Adrenal gland (tissue), 12 donors: ENCODE measurements around the gene SRGAP1. TPM values are rescaled to one million over a fixed set of nuclear protein-coding genes. Genes with fewer than 3 reads are reported as not detected.

Experiments
- DNase-seq, 7 donors: peaks; one replicate each; pipeline ENCODE4 v3.0.0-alpha.2; 2019 to 2020
- H3K27ac ChIP-seq, 5 donors: fragments of 200-600 bp; sonication (generic) in 4 of 5; 1 replicate in 3 of 5; 2 replicates in 2 of 5; pipeline versions ENCODE4 v1.5.1 to v1.8.0; 2016 to 2020; ENCODE audit warnings: mild to moderate bottlenecking in 1 of 5
- H3K27me3 ChIP-seq: fragments of 200-600 bp; 2 replicates; pipeline ENCODE4 v1.8.0; 2021
- H3K36me3 ChIP-seq, 2 donors: fragments of 200-600 bp; replicated peaks in 1 of 2; 1 replicate in 1 of 2; 2 replicates in 1 of 2; pipeline versions ENCODE4 v1.5.1 to v1.8.0; 2018 to 2022
- H3K4me1 ChIP-seq, 2 donors: fragments of 200-600 bp; replicated peaks in 1 of 2; 1 replicate in 1 of 2; 2 replicates in 1 of 2; pipeline versions ENCODE4 v1.5.1 to v1.8.0; 2018 to 2021
- H3K4me3 ChIP-seq, 4 donors: fragments of 200-600 bp; sonication (generic) in 3 of 4; one replicate each; pipeline ENCODE4 v1.5.1; 2016 to 2018
- H3K9me3 ChIP-seq, 3 donors: fragments of 200-600 bp; sonication (generic) in 1 of 3; replicated peaks in 1 of 3; 1 replicate in 2 of 3; 2 replicates in 1 of 3; pipeline versions ENCODE4 v1.5.1 to v1.8.0; 2016 to 2021
- CTCF ChIP-seq, 6 experiments: fragments of 450-650 bp in 4 of 6; fragments of 200-600 bp in 2 of 6; sonication (generic) in 1 of 6; IDR thresholded peaks; 1 replicate in 5 of 6; 2 replicates in 1 of 6; pipeline versions ENCODE4 v1.5.1 to v1.8.0; 2016 to 2021; ENCODE audit warnings: antibody characterized with exemption in 6 of 6, mild to moderate bottlenecking in 2 of 6, moderate library complexity in 1 of 6
- POLR2A ChIP-seq, 2 donors: fragments of 450-650 bp; IDR thresholded peaks; one replicate each; pipeline ENCODE4 v1.6.1; 2017; ENCODE audit warnings: antibody characterized with exemption in 2 of 2, mild to moderate bottlenecking in 2 of 2, moderate library complexity in 1 of 2
- WGBS, 4 donors: extraction: QIAGEN DNeasy Blood & Tissue Kit in 2 of 4; methylation state at CpG; one replicate each; pipeline versions ENCODE4 v1.1.5 to v1.1.7; 2013 to 2017; 5-methylcytosine and 5-hydroxymethylcytosine counted together
- intact Hi-C, 2 donors: fragments of 100-400 bp; cut with DNase I; formaldehyde crosslinking; loops; one replicate each; pipeline versions ENCODE4 v1.14.1 to v1.15.0; 2022 to 2023
- polyA plus RNA-seq, 3 donors: library from polyadenylated mRNA; stranded (reverse); fragments of 200-250 nt in 2 of 3; fragments of 350-450 nt in 1 of 3; fragmentation: Illumina TruSeq in 1 of 3; extraction: RNeasy Lipid Tissue Mini Kit (QIAGEN cat#74804) in 1 of 3; gene quantifications; one replicate each; pipeline ENCODE4 v1.2.3, GENCODE V29; 2013 to 2014
- total RNA-seq, 9 donors: library from RNA; depleted of rRNA in 4 of 9; stranded (reverse); fragments of >200 nt in 4 of 9; fragments of 120-200 nt in 1 of 9; fragmentation: NEBNext Ultra II Directional in 1 of 9; extraction: Animal tissue kit (Norgen Biotek cat#: 25700) in 1 of 9; gene quantifications; one replicate each; pipeline versions ENCODE4 v1.1.0 to v1.2.4, GENCODE V29; 2013 to 2023
- donor health status: healthy with polysubstance abuse.
- donor health status: Bipolar disorder and iron deficiency.
- donor health status: DM: yes; HTN: yes; CAD: no.
- donor health status: DM: no; HTN: no; CAD: no.
- donor health status: DM: no; HTN: no; CAD: no.
- donor health status: DM: yes; HTN: yes; CAD: no.

SRGAP1 gene
- total and polyA plus RNA-seq, 12 donors: 2.4 to 35.6 (median 9.8) TPM

GRCh38 chr12:63995512-63995911, 151.0 kb downstream of the SRGAP1 start:
- no peaks in the 10 kb centered on the region for H3K27me3 ChIP-seq

DNA sequence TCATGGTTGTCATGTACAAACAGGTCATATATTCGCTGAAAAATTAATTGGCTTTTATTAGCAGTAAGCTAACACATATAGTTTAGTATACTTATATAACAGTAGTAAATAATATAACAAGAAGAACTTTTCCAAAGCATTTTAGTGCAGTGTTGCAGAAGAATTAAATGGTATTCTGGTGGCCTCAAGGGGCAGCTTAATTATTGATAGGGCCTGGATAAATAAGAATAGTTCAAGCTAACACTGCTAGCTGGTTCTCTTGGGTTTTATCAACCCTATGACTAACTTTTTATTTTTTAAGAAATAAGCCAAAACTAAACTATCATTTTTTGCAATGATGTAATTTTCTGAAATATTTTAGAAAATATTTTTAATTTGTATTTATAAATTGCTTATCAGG, 152.1 kb downstream of the SRGAP1 start:
- TF ChIP-seq CTCF (IDR thresholded peaks at IDR 0.05) (no peak), POLR2A (IDR thresholded peaks at IDR 0.05) (no peak)
- intact Hi-C loops: no loop called here
- Histone ChIP-seq H3K9me3 (no peaks in the 10 kb centered on the region), H3K36me3 (no peaks in the 10 kb centered on the region), H3K27me3 (no peaks in the 10 kb centered on the region), H3K27ac (no peak overlapping the region), H3K4me1 (peaks cover 0 to under 1% of the 10 kb centered on the region in 2 donors), H3K4me3 (no peak overlapping the region)
- WGBS, 4 donors: 91 to 97% (median 95%) methylated on average over 1 of the region's 1 CpG
- DNase-seq: no peak

More at GRCh38 chr12:63995512-63995911, 151.0 kb downstream of the SRGAP1 start:
- H3K4me1 ChIP-seq: peaks cover 0 to 5% of the 10 kb centered on the region in 2 donors
- intact Hi-C loops: no loop called here
- no peak for TF ChIP-seq CTCF (IDR thresholded peaks at IDR 0.05)
- H3K36me3 ChIP-seq: no peaks in the 10 kb centered on the region
- H3K4me3 ChIP-seq: no peak overlapping the region
- no peak overlapping the region for H3K27ac ChIP-seq
- DNase-seq: no peak
- no peaks in the 10 kb centered on the region for H3K9me3 ChIP-seq

GRCh38 chr12:63997198-63997597, 152.7 kb downstream of the SRGAP1 start:
- no peaks in the 10 kb centered on the region for H3K4me1 ChIP-seq
- H3K4me3 ChIP-seq: no peak overlapping the region
- no peak for DNase-seq
- WGBS, 4 donors: 93 to 100% (median 98%) methylated on average over 1 of the region's 1 CpG
- H3K27ac ChIP-seq: no peak overlapping the region
- no peaks in the 10 kb centered on the region for H3K27me3 ChIP-seq
- intact Hi-C loops: no loop called here
- H3K36me3 ChIP-seq: no peaks in the 10 kb centered on the region
- TF ChIP-seq CTCF (IDR thresholded peaks at IDR 0.05) (no peak), POLR2A (IDR thresholded peaks at IDR 0.05) (no peak)
- H3K9me3 ChIP-seq: no peaks in the 10 kb centered on the region

GRCh38 chr12:63998584-63998983, 154.1 kb downstream of the SRGAP1 start:
- no peaks in the 10 kb centered on the region for H3K9me3 ChIP-seq
- H3K4me1 ChIP-seq: no peaks in the 10 kb centered on the region
- no peaks in the 10 kb centered on the region for H3K36me3 ChIP-seq
- DNase-seq: no peak
- TF ChIP-seq POLR2A (IDR thresholded peaks at IDR 0.05) (no peak), CTCF (IDR thresholded peaks at IDR 0.05) (no peak)
- no peak overlapping the region for H3K27ac ChIP-seq
- intact Hi-C loops: no loop called here
- H3K27me3 ChIP-seq: no peaks in the 10 kb centered on the region
- no peak overlapping the region for H3K4me3 ChIP-seq
